OCI-LY1 (cell line): ENCODE measurements around the gene HGD.
A peak's percentile ranks its signal among the peaks of the same experiment; 100 is the strongest.

Experiments
- EZH2 ChIP-seq: fragments of 200-600 bp; sonication (generic), shearing (Covaris generic); IDR thresholded peaks from 2 replicates; pipeline ENCODE4 v1.8.0; 2017; ENCODE audit warnings: borderline replicate concordance, mixed run types, mild to moderate bottlenecking, antibody characterized with exemption, low read length, moderate library complexity, mixed read lengths
- TF ChIP-seq, protein P1 (sequence below): fragments of 200-600 bp; sonication (generic), shearing (Covaris generic); IDR thresholded peaks from 2 replicates; pipeline ENCODE4 v1.5.1; 2017; ENCODE audit warnings: mild to moderate bottlenecking, antibody characterized with exemption, low read length, moderate library complexity, mixed read lengths

DNA sequence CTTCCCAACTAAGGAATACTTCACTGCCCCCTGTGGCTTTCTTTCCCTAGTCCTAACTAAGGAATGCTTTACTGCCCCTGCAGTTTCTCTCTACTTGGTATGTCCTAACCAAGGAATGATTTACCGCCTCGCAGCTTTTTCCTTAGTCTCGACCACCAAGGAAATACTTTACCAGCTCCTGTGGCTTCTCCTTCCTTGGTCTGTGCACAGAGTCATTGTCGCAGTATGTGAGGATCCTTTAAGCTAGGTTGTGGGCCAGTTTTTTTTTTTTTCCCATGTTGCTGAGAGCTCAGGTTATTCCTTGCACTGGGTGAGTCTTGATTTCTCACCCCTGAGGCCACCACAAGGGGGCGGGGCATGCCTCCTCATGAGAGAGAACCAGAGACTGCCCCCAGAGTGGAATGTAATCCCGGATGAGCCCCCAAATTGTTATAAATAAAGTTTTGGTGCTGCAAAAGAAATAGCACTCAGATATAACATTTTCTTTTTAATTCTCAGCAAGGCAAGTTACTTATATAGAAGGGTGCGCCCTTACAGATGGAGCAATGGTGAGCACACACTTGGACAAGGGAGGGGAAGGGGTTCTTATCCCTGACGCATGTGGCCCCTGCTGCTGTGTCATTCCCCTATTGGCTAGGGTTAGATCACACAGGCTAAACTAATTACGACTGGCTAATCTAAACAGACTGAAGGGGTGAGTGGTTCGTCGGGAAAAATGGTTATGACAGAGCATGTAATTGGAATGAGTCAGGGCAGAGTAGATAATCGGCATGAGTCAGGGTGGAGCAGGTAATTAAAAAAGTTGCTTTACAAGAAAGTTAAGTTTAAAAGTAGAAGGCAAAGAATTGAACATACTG, 58.9 kb downstream of the HGD start:
- TF ChIP-seq, protein P1, sequence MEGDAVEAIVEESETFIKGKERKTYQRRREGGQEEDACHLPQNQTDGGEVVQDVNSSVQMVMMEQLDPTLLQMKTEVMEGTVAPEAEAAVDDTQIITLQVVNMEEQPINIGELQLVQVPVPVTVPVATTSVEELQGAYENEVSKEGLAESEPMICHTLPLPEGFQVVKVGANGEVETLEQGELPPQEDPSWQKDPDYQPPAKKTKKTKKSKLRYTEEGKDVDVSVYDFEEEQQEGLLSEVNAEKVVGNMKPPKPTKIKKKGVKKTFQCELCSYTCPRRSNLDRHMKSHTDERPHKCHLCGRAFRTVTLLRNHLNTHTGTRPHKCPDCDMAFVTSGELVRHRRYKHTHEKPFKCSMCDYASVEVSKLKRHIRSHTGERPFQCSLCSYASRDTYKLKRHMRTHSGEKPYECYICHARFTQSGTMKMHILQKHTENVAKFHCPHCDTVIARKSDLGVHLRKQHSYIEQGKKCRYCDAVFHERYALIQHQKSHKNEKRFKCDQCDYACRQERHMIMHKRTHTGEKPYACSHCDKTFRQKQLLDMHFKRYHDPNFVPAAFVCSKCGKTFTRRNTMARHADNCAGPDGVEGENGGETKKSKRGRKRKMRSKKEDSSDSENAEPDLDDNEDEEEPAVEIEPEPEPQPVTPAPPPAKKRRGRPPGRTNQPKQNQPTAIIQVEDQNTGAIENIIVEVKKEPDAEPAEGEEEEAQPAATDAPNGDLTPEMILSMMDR: peak; percentile 24; the same call in 1 of the 2 replicates
- no peak for TF ChIP-seq EZH2
